HG03575 (cell line): ENCODE measurements around the gene TMEM212.
"Not testable (repeated sequence)": the region's sequence is repeated elsewhere in the genome, so short reads cannot be mapped to it uniquely, and the experiment has no call there.

ENCODE experiments used
- ATAC-seq: cut with Tn5 transposase; IDR thresholded peaks from one replicate; pipeline ENCODE4 v1.9.1; 2021; ENCODE audit not compliant: unreplicated experiment, insufficient number of reproducible peaks, low FRiP score; ENCODE audit errors: extremely low read depth

Gene TMEM212

DNA sequence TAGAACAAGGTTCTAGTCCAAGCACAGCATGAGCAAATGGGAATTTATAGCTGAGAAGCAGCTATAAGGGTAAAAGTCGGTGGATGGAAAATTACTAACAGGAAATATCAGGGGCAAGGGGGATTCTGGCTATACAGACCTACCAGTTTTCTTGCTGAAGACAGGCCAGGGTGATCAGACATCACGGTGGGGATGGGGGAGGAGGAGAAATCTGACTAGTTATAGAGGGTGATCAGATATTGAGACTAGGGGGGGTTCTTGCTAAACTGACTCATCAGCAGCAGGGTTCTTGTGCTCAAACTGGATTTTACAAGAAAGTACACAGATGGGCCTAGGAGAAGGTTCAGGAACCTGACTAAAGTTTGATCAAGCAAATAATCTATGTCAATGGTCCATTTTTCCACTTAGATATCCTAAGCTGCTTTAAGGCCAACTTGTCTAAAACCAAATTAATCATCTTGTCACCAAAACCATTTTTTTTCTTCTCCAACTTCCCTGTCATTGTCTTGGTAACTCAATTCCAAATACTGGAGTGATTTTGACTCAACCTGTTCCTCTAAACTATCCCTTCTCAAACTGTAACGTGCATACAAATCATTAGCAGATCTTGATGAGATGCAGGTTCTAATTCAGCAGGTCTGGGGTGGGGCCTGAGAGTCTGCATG is 4.6 kb downstream of the TMEM212 start:
- no peak for ATAC-seq

DNA sequence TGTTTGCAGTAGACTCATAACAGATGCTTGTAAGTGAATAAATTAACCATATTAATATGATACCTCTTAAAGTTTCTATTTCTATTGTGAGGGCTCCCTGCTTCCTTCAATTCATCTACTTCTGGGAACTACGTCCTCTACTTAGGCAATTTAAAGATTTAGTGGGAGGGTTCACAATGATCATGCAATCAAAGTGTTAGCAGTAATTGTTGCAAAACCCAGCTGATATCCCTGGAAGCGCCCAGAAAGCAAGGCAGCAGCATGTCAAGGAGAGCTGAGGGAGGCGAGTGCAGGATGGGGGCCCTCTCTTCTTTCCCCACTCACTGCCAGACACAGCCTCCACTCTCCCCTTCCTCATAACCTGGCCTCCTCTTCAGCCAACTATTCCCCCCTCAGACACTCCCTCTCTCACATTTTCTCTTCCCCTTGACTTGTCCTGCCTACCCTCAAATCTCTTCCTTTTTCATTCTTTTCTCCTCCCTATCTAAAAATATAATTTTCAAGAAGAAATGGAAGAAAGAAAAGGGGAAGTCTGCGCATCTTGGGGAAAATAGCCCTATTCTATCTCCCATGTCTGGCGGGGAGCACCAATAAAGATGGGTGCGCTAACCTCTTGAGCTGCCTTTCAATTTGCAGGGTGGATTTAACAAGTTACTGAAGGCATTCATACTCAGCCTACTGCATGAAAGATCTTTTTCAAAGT is 6.6 kb downstream of the TMEM212 start:
- ATAC-seq, result no peak

DNA sequence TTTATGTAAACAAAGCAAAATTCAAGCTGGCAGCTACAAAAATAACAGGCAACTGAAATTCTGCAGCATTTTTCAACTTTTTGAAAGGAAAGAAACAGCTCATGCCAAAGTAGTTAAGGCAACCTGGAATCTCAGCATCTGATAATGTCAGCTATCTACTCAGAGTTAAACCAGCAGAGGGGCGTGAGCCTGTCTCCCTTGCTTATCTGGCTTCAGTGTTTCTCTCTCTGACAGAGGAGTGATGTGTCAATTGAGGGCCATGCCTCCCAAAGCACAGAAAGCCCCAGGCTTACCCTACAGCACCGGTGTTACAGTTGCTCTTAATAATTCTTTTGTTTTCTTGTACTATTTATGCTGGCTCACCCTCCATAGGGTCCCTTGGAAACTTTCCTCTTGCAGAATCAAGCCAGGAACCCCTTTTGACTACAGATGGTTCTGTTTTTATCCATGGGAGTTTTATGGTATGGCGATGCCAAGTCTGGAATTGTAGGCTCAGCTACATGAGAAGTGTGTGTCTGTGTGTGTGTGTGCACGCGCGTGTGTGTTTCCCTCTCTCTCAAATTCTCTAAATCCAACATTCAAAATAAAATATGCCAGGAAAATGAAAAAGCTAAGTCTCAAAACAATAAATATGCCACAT is 7.3 kb downstream of the TMEM212 start:
- ATAC-seq, result no peak

GRCh38 chr3:171850960-171851659 is 8.0 kb downstream of the TMEM212 start:
- ATAC-seq, result no peak

DNA sequence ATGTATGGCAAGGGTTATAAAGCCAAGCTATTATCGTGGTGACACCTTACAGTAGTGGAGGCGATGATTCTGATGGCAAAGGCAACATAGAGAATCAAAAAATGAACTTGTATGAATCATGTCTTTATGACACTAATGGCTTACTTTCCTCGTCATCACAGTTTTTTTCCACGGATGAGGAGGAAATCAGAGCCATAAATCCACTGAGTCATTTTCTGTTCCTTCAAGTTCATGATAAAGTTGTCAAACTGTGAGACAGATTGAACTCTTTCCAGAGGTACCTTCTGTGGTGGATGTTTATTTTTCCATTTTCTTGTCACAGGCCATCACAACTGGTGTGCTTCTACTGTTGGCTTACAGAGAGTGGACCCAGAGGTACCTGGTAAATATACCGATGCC is 8.5 kb downstream of the TMEM212 start:
- no peak for ATAC-seq

DNA sequence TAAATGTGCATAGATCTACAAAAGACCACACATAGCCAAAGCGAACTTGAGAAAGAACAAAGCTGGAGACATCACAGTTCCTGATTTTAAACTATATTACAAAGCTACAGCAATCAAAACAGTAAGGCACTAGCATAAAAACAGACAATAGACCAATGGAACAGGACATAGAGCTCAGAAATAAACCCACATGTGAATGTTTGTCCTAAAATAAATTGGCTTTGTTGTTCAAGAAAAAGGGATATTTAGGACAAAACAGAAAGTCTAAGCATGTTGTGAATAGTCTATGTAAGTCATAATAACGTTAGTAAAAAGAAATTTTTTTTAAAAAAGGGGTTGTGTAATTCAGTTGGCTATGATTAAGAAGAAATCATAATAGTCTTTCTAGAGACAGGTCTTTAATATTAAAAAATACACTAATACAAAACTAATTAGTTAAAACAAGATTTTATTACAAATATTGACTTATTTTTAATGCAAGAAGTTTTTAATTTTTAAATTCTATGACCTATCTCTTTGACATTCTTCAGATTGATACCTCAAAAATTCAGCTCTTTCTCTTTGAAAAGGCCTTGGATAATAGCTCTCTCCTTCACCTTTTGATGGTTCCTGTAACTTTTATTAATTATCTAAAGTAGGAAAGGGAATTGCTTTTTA is 11.6 kb downstream of the TMEM212 start:
- ATAC-seq, result no peak

DNA sequence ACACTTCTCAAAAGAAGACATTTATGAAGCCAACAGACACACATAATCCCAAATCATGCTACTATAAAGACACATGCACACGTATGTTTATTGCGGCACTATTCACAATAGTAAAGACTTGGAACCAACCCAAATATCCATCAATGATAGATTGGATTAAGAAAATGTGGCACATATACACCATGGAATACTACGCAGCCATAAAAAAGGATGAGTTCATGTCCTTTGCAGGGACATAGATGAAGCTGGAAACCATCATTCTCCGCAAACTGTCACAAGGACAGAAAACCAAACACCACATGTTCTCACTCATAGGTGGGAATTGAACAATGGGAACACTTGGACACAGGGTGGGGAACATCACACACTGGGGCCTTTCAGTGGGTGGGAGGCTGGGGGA is 15.6 kb downstream of the TMEM212 start:
- ATAC-seq, result not testable (repeated sequence)

- no peak for ATAC-seq
Observed at GRCh38 chr3:171860830-171861535, 17.8 kb downstream of the TMEM212 start.

DNA sequence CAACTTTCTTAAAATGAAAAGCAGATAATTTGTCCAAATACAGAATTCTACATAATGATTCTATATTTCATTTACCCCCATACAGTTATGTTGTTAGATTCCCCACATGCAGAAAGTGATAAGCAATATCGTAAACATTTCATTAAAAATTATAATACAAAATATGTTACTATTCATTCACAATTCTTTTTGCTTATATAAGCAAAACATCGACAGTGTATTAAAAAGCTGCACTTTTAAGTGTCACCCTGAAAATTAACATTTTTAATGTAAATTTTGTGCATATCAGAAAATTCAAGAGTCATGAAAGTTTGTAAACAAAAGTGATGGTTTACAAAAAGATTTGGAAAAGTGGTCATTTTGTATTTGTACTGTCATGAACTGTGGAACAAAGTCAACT is 19.2 kb downstream of the TMEM212 start:
- no peak for ATAC-seq

DNA sequence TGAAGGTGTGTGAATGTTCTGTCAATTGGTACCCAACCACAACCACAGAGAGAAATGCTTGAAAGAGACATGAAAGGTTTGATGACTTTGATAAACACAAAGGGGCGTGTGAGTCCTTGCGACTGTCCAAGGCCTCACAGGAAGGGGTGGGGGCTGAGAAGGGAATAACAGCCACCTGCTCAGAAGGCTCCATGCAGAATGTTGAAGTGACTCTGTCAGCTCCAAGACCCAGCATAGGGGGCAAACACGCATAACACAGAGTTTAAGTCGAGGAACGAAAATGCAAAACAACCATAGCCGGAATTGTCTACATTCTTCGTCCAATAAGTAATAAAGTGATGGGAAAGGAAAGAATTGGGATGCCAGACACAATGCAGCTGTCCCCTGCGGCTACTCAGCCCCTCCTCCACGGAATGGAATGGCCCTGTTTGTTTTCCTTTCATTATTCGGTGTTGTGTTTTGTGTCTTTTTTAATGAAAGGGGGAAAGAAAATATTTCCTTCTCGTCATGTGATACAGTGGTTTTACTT is 19.9 kb downstream of the TMEM212 start:
- ATAC-seq, result no peak

DNA sequence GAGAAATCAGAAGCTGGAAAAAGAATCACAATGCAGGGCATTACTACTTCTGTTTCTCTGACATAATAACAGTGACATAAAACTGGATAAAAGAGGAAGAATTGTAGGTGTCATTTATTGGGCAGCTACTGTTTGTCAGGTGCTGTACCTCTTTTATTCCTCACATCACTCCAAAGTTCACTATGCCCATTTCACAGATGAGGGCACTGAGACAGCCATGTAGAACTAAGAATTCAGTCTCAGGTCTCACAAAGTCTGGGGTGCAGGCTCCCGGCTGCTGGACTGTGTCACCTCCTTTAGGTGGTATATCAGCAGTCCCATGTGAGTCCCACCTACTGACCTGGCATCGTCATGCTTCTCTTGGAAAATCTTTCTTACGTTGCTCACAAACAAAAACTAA is 20.8 kb downstream of the TMEM212 start:
- no peak for ATAC-seq

GRCh38 chr3:171865191-171865865 is 22.2 kb downstream of the TMEM212 start:
- ATAC-seq, result no peak

DNA sequence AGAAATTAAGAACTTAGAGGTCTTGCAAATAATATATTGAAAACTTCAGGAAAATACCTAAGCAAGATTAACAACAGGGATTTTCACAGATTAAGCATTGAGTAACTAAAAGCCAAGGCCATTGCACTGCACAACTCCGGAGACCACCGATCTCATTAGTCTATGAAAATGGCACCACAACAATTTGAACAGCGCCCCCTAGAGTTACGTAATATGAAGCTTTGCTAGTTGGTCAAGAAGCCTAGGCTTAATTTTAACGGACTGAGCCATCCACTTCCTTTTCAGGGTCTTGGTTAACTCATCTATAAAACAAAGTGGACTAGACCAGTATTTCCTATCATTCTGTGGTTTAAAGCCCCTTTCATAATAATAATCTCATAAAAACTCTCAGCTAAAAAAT is 24.8 kb downstream of the TMEM212 start:
- ATAC-seq, result no peak

DNA sequence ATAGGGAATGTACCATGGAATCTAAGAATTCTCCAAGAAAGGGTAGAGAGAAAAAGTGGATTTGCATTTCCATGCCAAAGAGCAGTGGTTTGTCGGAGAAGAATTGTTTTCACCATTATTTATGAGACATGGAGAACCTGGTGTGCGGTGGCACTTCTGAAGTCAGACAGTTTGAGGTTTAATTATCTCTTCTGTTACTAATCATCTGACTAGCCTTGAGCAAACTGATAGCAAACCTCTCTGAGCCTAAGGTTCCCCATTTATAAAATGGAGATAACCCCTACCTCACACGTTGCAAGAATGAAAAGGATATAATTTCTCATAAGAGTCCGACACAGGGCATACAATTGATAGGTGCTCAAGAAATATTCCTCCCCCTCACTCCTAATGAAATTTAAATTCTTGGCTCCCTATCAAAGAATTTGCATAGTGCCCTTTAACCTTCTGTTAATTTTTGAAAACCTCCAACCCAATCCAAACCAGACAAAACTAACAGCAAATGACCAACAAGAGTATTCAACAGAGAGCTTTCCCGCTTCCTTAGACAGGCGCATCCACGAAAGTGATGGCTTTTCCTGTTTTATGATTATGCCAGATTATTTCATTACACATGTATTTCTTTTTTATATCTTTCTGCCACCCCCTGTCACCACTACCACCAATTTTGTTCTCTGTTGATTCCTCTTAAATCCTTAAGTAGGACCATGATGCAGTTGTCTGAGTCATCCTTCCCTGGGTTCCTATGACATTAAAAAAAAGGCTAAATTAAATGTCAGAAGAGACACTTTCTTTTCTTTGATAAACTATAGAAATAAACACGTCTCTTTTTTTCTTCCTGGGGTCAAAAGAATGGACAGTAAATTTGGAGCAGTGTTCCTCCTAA is 28.5 kb downstream of the TMEM212 start:
- ATAC-seq, result no peak

GRCh38 chr3:171873580-171873979 is 30.4 kb downstream of the TMEM212 start:
- no peak for ATAC-seq

DNA sequence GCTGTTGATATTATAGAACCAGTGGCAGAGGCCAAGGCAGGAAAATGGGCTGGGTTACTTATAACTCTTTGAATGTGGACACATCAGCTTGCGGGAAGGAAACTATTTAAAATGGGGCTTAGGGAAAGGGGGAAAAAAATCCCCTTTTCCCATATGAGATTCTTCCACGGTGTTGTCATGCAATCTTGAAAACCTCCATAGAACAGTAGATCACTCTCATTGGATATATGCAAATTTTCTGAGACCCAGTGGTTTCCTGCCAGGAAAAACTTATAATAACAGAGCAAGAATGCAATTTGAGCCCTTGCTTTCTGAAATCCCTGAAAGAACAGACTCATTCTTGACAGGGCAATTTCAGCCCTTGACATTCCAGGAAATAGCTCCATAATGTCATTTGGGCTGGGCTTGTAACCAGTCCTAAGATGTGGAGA is 31.1 kb downstream of the TMEM212 start:
- no peak for ATAC-seq

DNA sequence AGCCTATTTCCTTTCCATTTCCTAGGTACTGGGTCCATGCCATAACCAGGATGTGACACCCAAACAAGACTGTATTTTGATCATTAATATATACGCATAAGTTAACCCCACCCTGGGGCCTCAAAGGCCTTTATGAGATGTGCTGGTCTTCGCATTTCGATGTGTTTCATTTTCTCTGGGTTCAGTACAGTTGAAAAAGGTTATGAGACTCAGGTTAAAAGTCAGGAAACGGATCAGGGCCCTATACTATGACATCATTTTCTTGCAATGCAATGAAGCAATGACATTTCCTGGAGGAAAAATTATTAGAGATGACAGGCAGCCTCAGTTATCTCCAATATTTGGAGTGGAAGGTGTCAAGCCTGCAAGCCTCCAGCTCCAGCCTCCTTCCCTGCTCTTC is 31.7 kb downstream of the TMEM212 start:
- ATAC-seq, result no peak
